ENCODE results near the gene TGFBRAP1.
A peak's percentile ranks its signal among the peaks of the same experiment; 100 is the strongest.
"Not testable (repeated sequence)": the region's sequence is repeated elsewhere in the genome, so short reads cannot be mapped to it uniquely, and the experiment has no call there.

TGFBRAP1 gene

GRCh38 chr2:105262651-105263091, 66.9 kb downstream of the TGFBRAP1 start:
- no peaks in the 10 kb centered on the region for H3K9me3 ChIP-seq (replicated peaks in 1 of 11)
- no peak overlapping the region for H3K27ac ChIP-seq
- H4K20me1 ChIP-seq: peaks cover 0 to 7% (median 0%) of the 10 kb centered on the region in 11 experiments; a peak in 1 of 22 replicates

DNA sequence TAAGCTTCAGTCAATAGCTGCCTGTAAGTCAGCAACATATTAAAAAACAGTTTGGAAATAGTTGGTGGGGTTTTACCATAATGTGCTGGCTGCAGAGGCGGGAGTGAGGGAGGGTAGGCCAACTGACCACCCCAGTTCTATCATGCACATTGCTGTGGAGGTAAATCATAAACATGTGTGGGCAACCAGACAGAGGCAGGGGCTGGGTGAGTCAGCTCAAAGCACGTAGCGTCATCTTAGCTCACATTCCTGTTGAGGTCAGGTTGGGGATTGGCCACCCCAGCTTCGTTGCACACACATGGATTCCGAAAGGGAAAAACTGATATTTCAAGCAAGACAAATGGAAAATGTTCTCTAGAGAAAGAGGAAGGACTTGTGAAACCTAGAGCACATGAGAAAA, 68.5 kb downstream of the TGFBRAP1 start:
- no peak overlapping the region for H3K4me3 ChIP-seq
- H3K27ac ChIP-seq: no peak overlapping the region
- no peak overlapping the region for H3K4me2 ChIP-seq
- H3K36me3 ChIP-seq: peaks cover 14 to 42% (median 31%) of the 10 kb centered on the region in 11 experiments
- H4K20me1 ChIP-seq: no peaks in the 10 kb centered on the region; a peak in 1 of 22 replicates
- H3K27me3 ChIP-seq: no peaks in the 10 kb centered on the region
- H3K9me3 ChIP-seq (replicated peaks in 1 of 11): no peaks in the 10 kb centered on the region
- H3K9ac ChIP-seq: no peak overlapping the region
- TF ChIP-seq Cebpa-rat (IDR thresholded peaks at IDR 0.05): no peak
- 0 out of 20 replicates have a peak, but pooled peaks cover 0 to 5% (median 0%) of the 10 kb centered on the region in 10 experiments for H3K4me1 ChIP-seq

More at GRCh38 chr2:105262651-105263091, 66.9 kb downstream of the TGFBRAP1 start:
- no peak overlapping the region for H3K9ac ChIP-seq
- no peak overlapping the region for H3K4me3 ChIP-seq
- H3K27me3 ChIP-seq: no peaks in the 10 kb centered on the region
- TF ChIP-seq Cebpa-rat (IDR thresholded peaks at IDR 0.05): no peak
- peaks cover 30 to 58% (median 48%) of the 10 kb centered on the region in 11 experiments for H3K36me3 ChIP-seq
- H3K4me1 ChIP-seq: no peaks in the 10 kb centered on the region
- no peak overlapping the region for H3K4me2 ChIP-seq

DNA sequence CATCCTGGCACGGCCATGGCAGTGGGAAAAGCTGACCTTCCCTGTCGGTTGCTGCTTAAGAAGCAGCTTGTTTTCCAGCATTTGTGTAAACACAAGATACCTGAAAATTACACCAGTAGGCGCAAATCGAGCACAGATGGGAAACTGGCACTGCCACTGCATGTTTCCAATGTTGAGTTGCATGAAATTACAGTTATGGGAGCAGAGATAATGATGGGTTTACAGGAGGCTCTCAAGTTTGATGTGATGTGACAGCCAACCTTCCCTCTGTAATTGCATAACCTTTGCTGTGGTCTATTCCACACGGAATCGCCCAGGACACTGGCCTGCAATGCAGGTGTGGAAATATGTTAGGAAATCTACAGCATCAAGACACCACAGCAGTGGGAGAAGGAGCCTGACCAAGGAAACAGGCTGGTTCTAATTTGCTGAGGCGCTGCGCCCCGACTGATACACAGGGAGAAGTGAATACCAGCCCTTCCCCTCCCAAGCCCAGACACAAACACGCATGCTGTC, 70.6 kb downstream of the TGFBRAP1 start:
- no peaks in the 10 kb centered on the region for H4K20me1 ChIP-seq
- no peak for TF ChIP-seq Cebpa-rat (IDR thresholded peaks at IDR 0.05)
- H3K9ac ChIP-seq: no peak overlapping the region
- no peaks in the 10 kb centered on the region for H3K9me3 ChIP-seq (replicated peaks in 1 of 11)
- peaks cover 0 to 21% (median 13%) of the 10 kb centered on the region in 11 experiments; a peak in 12 of 22 replicates for H3K36me3 ChIP-seq
- H3K4me2 ChIP-seq: no peak overlapping the region
- no peak overlapping the region for H3K27ac ChIP-seq
- no peak overlapping the region for H3K4me3 ChIP-seq
- peaks cover 0 to 7% (median 0%) of the 10 kb centered on the region in 10 experiments; a peak in 1 of 20 replicates for H3K4me1 ChIP-seq
- H3K27me3 ChIP-seq: no peaks in the 10 kb centered on the region

DNA sequence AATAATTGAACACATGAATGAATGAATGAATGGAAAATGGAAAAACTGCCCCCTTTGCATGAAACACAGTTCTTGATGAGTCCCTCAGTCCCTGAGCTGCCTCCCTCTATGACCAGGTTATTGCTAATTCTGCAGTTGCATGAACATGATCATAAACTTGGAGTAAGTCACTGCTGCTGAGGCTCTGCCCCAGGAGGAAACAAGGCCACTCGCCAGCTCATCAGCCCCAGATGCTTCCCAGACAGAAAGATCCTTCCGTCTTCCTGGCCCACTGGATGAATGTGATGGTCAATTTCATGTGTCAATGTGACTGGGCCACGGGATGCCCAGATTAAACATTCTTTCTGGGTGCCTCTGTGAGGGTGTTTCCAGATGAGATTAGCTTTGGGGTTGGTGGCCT, 71.6 kb downstream of the TGFBRAP1 start:
- H3K9me3 ChIP-seq (replicated peaks in 1 of 11): no peaks in the 10 kb centered on the region
- H3K36me3 ChIP-seq: peaks cover 0 to 12% (median 4%) of the 10 kb centered on the region in 11 experiments; a peak in 7 of 22 replicates
- H3K4me1 ChIP-seq: peaks cover 0 to 7% (median 0%) of the 10 kb centered on the region in 10 experiments; a peak in 1 of 20 replicates
- no peak overlapping the region for H3K4me2 ChIP-seq
- H4K20me1 ChIP-seq: no peaks in the 10 kb centered on the region
- no peaks in the 10 kb centered on the region for H3K27me3 ChIP-seq
- H3K9ac ChIP-seq: no peak overlapping the region
- no peak overlapping the region for H3K4me3 ChIP-seq
- no peak overlapping the region for H3K27ac ChIP-seq
- TF ChIP-seq Cebpa-rat (IDR thresholded peaks at IDR 0.05): no peak

DNA sequence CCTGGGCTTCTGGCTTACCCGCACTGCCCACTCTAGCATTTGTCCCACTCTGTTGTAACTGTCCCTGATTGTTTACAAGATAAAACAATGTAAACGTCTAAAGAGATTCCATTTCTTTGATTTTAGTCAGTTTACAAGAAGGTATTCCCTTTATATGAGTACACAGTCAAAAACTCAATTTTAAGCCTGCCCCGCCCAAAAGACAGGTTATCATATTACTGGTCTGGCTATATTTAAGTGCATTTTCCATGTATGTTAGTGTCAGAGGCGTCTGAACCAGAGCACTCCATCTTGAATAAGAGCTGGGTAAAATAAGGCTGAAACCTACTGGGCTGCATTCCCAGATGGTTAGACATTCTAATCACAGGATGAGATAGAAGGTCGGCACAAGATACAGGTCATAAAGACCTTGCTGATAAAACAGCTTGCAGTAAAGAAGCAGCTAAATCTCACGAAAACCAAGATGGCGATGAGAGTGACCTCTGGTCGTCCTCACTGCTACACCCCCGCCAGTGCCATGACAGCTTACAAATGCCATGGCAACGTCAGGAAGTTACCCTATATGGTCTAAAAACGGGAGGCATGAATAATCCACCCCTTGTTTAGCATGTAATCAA, 73.0 kb downstream of the TGFBRAP1 start:
- no peaks in the 10 kb centered on the region for H3K36me3 ChIP-seq
- no peaks in the 10 kb centered on the region for H3K27me3 ChIP-seq
- no peak overlapping the region for H3K4me2 ChIP-seq
- H3K27ac ChIP-seq: no peak overlapping the region
- H3K4me3 ChIP-seq: no peak overlapping the region
- no peak for TF ChIP-seq Cebpa-rat (IDR thresholded peaks at IDR 0.05)
- no peaks in the 10 kb centered on the region for H3K9me3 ChIP-seq (replicated peaks in 1 of 11)
- no peaks in the 10 kb centered on the region for H4K20me1 ChIP-seq
- H3K4me1 ChIP-seq: peaks cover 0 to 7% (median 0%) of the 10 kb centered on the region in 10 experiments; a peak in 1 of 20 replicates
- H3K9ac ChIP-seq: no peak overlapping the region

DNA sequence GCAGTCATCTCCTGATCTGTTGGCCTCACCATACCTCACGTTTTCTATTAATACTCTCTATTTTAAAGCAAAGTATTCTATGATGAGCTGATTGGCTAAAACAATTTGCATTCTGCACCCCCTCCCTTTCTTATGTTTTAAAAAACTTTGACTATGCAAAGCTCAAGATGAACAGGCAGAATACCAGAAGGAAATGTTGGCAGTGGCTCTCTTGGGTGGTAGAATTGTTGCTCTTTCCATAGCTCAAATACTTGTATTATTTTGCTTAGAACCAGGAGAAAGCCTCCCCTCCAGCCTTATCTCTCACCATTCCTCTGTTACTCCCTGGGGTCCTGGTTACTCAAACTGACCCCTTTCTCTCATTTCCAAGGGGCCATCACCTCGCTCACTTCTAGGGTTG, 73.6 kb downstream of the TGFBRAP1 start:
- H3K36me3 ChIP-seq: no peaks in the 10 kb centered on the region
- H3K4me2 ChIP-seq: no peak overlapping the region
- H3K9me3 ChIP-seq (replicated peaks in 1 of 11): no peaks in the 10 kb centered on the region; a peak in 4 of 22 replicates
- H3K27ac ChIP-seq: no peak overlapping the region
- no peaks in the 10 kb centered on the region for H4K20me1 ChIP-seq
- no peaks in the 10 kb centered on the region for H3K27me3 ChIP-seq
- H3K9ac ChIP-seq: no peak overlapping the region
- TF ChIP-seq Cebpa-rat (IDR thresholded peaks at IDR 0.05): no peak
- no peak overlapping the region for H3K4me3 ChIP-seq
- H3K4me1 ChIP-seq: peaks cover 0 to 7% (median 0%) of the 10 kb centered on the region in 10 experiments; a peak in 1 of 20 replicates

GRCh38 chr2:105254531-105255210, 74.9 kb downstream of the TGFBRAP1 start:
- H3K36me3 ChIP-seq: no peaks in the 10 kb centered on the region
- no peak overlapping the region for H3K9ac ChIP-seq
- H3K27me3 ChIP-seq: no peaks in the 10 kb centered on the region
- H4K20me1 ChIP-seq: no peaks in the 10 kb centered on the region
- TF ChIP-seq Cebpa-rat (IDR thresholded peaks at IDR 0.05): no peak
- no peak overlapping the region for H3K4me3 ChIP-seq
- H3K27ac ChIP-seq: no peak overlapping the region
- H3K4me1 ChIP-seq: peaks cover 0 to 7% (median 0%) of the 10 kb centered on the region in 10 experiments; a peak in 1 of 20 replicates
- H3K4me2 ChIP-seq: 0 out of 22 replicates have a peak overlapping the region, but pooled peaks of 1 of the 11 experiments have one; percentile 18
- H3K9me3 ChIP-seq (replicated peaks in 1 of 11): no peaks in the 10 kb centered on the region; a peak in 4 of 22 replicates

- Histone ChIP-seq H3K27ac (no peak overlapping the region), H3K4me3 (no peak overlapping the region), H3K36me3 (no peaks in the 10 kb centered on the region), H3K9me3 (replicated peaks in 1 of 11) (peaks cover 0 to 5% (median 0%) of the 10 kb centered on the region in 11 experiments; a peak in 5 of 22 replicates), H3K9ac (no peak overlapping the region), H3K4me1 (peaks cover 0 to 7% (median 0%) of the 10 kb centered on the region in 10 experiments; a peak in 1 of 20 replicates), H3K27me3 (no peaks in the 10 kb centered on the region), H3K4me2 (no peak overlapping the region), H4K20me1 (no peaks in the 10 kb centered on the region)
- no peak for TF ChIP-seq Cebpa-rat (IDR thresholded peaks at IDR 0.05)
Observed at GRCh38 chr2:105252271-105252670, 77.3 kb downstream of the TGFBRAP1 start.

DNA sequence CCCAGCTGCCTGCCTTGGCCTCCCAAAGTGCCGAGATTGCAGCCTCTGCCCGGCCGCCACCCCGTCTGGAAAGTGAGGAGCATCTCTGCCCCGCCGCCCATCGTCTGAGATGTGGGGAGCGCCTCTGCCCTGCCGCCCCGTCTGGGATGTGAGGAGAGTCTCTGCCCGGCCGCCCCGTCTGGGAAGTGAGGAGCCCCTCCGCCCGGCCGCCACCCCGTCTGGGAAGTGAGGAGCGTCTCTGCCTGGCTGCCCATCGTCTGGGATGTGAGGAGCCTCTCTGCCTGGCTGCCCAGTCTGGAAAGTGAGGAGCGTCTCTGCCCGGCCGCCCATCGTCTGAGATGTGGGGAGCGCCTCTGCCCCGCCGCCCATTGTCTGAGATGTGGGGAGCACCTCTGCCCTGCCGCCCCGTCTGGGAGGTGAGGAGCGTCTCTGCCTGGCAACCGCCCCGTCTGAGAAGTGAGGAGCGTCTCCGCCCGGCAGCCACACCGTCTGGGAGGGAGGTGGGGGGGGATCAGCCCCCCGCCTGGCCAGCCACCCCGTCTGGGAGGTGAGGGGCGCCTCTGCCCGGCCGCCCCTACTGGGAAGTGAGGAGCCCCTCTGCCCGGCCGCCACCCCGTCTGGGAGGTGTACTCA, 78.4 kb downstream of the TGFBRAP1 start:
- H3K27me3 ChIP-seq; H4K20me1 ChIP-seq; H3K36me3 ChIP-seq; H3K4me1 ChIP-seq; H3K9me3 ChIP-seq (replicated peaks in 1 of 11); H3K4me2 ChIP-seq; H3K27ac ChIP-seq; H3K9ac ChIP-seq; H3K4me3 ChIP-seq: not testable (repeated sequence)
